Activated naive CD4-positive, alpha-beta T cell (primary cell): ENCODE measurements around the gene TUT7.
"Not testable (repeated sequence)": the region's sequence is repeated elsewhere in the genome, so short reads cannot be mapped to it uniquely, and the experiment has no call there.

ENCODE experiments used
- DNase-seq, 4 experiments: peaks; one replicate each; lab custom pipeline; 2025; lab: John Stamatoyannopoulos, UW

TUT7 gene, protein sequence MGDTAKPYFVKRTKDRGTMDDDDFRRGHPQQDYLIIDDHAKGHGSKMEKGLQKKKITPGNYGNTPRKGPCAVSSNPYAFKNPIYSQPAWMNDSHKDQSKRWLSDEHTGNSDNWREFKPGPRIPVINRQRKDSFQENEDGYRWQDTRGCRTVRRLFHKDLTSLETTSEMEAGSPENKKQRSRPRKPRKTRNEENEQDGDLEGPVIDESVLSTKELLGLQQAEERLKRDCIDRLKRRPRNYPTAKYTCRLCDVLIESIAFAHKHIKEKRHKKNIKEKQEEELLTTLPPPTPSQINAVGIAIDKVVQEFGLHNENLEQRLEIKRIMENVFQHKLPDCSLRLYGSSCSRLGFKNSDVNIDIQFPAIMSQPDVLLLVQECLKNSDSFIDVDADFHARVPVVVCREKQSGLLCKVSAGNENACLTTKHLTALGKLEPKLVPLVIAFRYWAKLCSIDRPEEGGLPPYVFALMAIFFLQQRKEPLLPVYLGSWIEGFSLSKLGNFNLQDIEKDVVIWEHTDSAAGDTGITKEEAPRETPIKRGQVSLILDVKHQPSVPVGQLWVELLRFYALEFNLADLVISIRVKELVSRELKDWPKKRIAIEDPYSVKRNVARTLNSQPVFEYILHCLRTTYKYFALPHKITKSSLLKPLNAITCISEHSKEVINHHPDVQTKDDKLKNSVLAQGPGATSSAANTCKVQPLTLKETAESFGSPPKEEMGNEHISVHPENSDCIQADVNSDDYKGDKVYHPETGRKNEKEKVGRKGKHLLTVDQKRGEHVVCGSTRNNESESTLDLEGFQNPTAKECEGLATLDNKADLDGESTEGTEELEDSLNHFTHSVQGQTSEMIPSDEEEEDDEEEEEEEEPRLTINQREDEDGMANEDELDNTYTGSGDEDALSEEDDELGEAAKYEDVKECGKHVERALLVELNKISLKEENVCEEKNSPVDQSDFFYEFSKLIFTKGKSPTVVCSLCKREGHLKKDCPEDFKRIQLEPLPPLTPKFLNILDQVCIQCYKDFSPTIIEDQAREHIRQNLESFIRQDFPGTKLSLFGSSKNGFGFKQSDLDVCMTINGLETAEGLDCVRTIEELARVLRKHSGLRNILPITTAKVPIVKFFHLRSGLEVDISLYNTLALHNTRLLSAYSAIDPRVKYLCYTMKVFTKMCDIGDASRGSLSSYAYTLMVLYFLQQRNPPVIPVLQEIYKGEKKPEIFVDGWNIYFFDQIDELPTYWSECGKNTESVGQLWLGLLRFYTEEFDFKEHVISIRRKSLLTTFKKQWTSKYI (N-terminal part only)

GRCh38 chr9:86354011-86354817, at the start of gene TUT7:
TUT7 (minus strand) TSS chr9:86354410; CDS start chr9:86353199, 1,211 bp downstream.
- peak; percentile 85 to 92 (median 89) for DNase-seq

DNA sequence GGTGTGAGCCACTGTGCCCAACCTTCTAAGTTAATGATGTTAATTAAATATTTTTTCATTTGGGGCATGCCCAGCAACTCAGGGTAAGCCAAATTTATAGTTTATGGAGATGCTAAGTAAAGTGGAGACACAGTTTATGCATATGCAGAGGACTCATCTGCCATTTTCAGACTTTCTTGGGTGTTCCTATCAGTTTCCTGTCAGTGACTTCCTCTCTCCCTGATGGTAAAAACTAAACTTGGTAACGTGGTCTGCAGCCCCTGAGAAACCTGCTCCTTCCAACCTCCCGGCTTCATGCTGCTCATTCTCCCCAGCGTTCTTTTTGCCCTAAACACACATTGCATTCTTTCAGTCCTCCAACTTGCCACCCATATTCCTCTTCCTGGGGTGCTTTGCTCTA, 48.4 kb upstream of the TUT7 start:
- DNase-seq, result no peak

- no peak for DNase-seq
These were observed 42.2 kb upstream of the TUT7 start for GRCh38 chr9:86396412-86396811.

GRCh38 chr9:86390184-86390583, 36.0 kb upstream of the TUT7 start:
- DNase-seq, result not testable (repeated sequence)

DNA sequence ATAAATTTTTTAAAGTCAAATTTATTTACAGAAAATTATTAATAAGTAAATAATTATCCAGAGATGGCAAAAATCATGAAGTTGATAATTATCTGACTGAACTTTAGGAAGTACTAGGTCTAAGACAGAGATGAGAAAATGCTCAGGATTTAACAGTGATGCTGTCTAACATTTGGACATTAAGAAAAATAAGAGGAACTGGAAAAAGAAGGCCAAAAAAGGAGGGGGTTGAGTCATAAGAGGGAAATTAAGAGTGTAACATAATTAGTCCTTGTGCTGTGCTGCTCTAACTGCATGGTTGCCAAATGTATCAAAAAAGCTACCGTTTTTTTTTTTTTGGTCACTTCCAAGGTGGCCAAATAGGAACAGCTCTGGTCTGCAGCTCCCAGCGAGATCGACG, 35.4 kb upstream of the TUT7 start:
- DNase-seq, result no peak

- DNase-seq, result no peak
These were observed 33.2 kb upstream of the TUT7 start for GRCh38 chr9:86387376-86387775.

DNA sequence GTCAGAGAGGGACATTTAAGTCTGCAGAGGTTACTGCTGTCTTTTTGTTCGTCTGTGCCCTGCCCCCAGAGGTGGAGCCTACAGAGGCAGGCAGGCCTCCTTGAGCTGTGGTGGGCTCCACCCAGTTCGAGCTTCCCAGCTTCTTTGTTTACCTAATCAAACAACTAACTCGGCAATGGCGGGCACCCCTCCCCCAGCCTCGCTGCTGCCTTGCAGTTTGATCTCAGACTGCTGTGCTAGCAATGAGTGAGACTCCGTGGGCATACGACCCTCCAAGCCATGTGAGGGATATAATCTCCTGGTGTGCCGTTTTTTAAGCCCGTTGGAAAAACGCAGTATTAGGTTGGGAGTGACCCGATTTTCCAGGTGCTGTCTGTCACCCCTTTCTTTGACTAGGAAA, 28.8 kb upstream of the TUT7 start:
- not testable (repeated sequence) for DNase-seq

- no peak for DNase-seq
These were observed 21.8 kb upstream of the TUT7 start for GRCh38 chr9:86376016-86376415.

- no peak for DNase-seq
These were observed 15.6 kb upstream of the TUT7 start for GRCh38 chr9:86369810-86370209.

GRCh38 chr9:86368871-86369521, 14.8 kb upstream of the TUT7 start:
- DNase-seq, result no peak

- DNase-seq, result no peak
These were observed 7.0 kb upstream of the TUT7 start for GRCh38 chr9:86361176-86361575.

DNA sequence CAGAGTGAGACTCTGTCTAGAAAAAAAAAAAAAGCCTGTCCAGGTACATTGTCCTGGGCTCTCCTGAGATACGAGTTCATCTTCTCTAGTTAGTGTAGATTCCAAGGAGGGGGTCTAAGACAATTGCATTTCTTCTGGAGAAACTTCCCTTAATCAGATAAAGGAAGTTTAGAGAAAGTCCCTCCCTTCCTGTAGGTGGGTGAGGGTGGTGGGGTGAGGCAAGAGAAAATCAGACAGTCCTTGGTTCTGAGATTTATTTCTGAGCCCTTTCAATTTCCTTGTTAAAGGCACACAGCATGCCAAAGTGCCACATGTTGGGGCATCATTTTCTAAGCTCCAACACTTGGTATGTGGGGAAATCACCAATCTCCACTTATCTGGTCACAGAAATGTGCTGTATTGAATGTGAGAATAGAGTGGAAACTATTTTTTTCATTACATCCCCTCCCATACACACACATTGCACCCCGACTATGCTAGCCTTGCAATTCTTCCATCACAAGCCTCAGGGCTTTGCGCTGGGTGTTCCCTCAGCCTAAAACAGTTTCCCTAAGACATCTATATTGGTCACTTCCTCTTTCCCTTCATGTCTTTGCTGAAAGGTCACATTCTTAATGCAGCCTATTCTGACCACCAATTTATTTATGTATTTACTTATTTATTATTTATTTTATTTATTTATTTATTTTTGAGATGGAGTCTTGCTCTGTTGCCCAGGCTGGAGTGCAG, 5.1 kb upstream of the TUT7 start:
- DNase-seq, result no peak

GRCh38 chr9:86356871-86357866, 3.0 kb upstream of the TUT7 start:
- DNase-seq, result no peak

GRCh38 chr9:86355814-86356213, 1.6 kb upstream of the TUT7 start:
- no peak for DNase-seq

GRCh38 chr9:86354818-86355309, 654 bp upstream of the TUT7 start:
- no peak for DNase-seq

GRCh38 chr9:86353655-86354010, 577 bp downstream of the TUT7 start:
- DNase-seq, result no peak

GRCh38 chr9:86352440-86353077, 1.7 kb downstream of the TUT7 start:
- no peak for DNase-seq

- DNase-seq, result no peak
These were observed 2.3 kb downstream of the TUT7 start for GRCh38 chr9:86351880-86352279.
